Suppressor macrophage (primary cell): Measurements from ENCODE around the gene NPEPPS.
A peak's percentile ranks its signal among the peaks of the same experiment; 100 is the strongest.

ENCODE experiments used
- DNase-seq, 4 experiments: peaks; one replicate each; pipeline ENCODE4 v3.0.0-alpha.2; 2020 to 2022

Gene NPEPPS

GRCh38 chr17:47665655-47666054, 134.7 kb downstream of the NPEPPS start:
- DNase-seq, result peak; percentile 42 to 78 (median 60)

GRCh38 chr17:47669081-47669480, 138.2 kb downstream of the NPEPPS start:
- peak; percentile 59 to 81 (median 72) for DNase-seq

- peak in 2 of 4 experiments; percentile 47 to 62 for DNase-seq
Measured at GRCh38 chr17:47670064-47670463, 139.2 kb downstream of the NPEPPS start.
